HepG2 (cell line): ENCODE data around the gene CDC37L1. TPM values are rescaled to one million over a fixed set of nuclear protein-coding genes. Genes with fewer than 3 reads are reported as not detected.

Experiments
- GLI4 ChIP-seq: sonication (generic); formaldehyde crosslinking; IDR thresholded peaks from 2 replicates; pipeline ENCODE4 v1.5.1; 2020; ENCODE audit warnings: missing genetic modification reagents, mild to moderate bottlenecking, moderate library complexity, borderline replicate concordance
- KLF6 ChIP-seq: IDR thresholded peaks from 2 replicates; pipeline ENCODE4 v1.8.0; 2016; ENCODE audit warnings: missing biosample characterization, missing genetic modification reagents
- TFDP2 ChIP-seq: sonication (generic); formaldehyde crosslinking; IDR thresholded peaks from 2 replicates; pipeline ENCODE4 v1.4.0; 2020; ENCODE audit warnings: missing genetic modification reagents
- THAP11 ChIP-seq: IDR thresholded peaks from 2 replicates; pipeline ENCODE4 v1.6.1; 2016; ENCODE audit warnings: missing biosample characterization, missing genetic modification reagents
- ZBTB10 ChIP-seq: sonication (generic); formaldehyde crosslinking; IDR thresholded peaks from 2 replicates; pipeline ENCODE4 v1.4.0; 2020; ENCODE audit warnings: missing genetic modification reagents, borderline replicate concordance
- ZBTB40 ChIP-seq, 2 experiments: fragments of 450-650 bp in 1 of 2; sonication (generic) in 1 of 2; formaldehyde crosslinking in 1 of 2; IDR thresholded peaks; 2 replicates each; pipeline versions ENCODE4 v1.6.1 to v1.8.0; 2016 to 2022; ENCODE audit warnings: antibody characterized with exemption in 1 of 2, mild to moderate bottlenecking in 1 of 2, missing genetic modification reagents in 1 of 2
- ZBTB42 ChIP-seq: sonication (generic); formaldehyde crosslinking; IDR thresholded peaks from 2 replicates; pipeline ENCODE4 v1.5.0; 2020; ENCODE audit warnings: mild to moderate bottlenecking, missing genetic modification reagents
- ZNF512 ChIP-seq: sonication (generic); formaldehyde crosslinking; IDR thresholded peaks from 2 replicates; pipeline ENCODE4 v1.4.0; 2020; ENCODE audit warnings: mild to moderate bottlenecking, missing genetic modification reagents
- ZNF558 ChIP-seq: sonication (generic); formaldehyde crosslinking; IDR thresholded peaks from 2 replicates; pipeline ENCODE4 v1.9.0; 2022; ENCODE audit warnings: mild to moderate bottlenecking, missing genetic modification reagents, borderline replicate concordance
- ZNF562 ChIP-seq: sonication (generic); formaldehyde crosslinking; IDR thresholded peaks from 2 replicates; pipeline ENCODE4 v1.8.0; 2022; ENCODE audit warnings: missing genetic modification reagents, borderline replicate concordance
- ZNF572 ChIP-seq: sonication (generic); formaldehyde crosslinking; IDR thresholded peaks from 2 replicates; pipeline ENCODE4 v1.5.1; 2020; ENCODE audit warnings: mild to moderate bottlenecking, missing genetic modification reagents
- ZSCAN22 ChIP-seq: sonication (generic); formaldehyde crosslinking; IDR thresholded peaks from 2 replicates; pipeline ENCODE4 v1.4.0; 2020; ENCODE audit warnings: mild to moderate bottlenecking, missing genetic modification reagents
- polyA plus RNA-seq, 8 experiments: library from polyadenylated mRNA; depleted of rRNA in 3 of 8; stranded (reverse) in 7 of 8; unstranded in 1 of 8; fragments of >200 nt; fragmentation: Illumina TruSeq in 4 of 8; extraction: Trizol in 4 of 8; gene quantifications; 2 replicates each; pipeline versions ENCODE4 v1.2.1 to v1.2.3, GENCODE V29; 2011 to 2016; ENCODE audit warnings: low read depth in 4 of 8, missing spikeins in 1 of 8, mixed read lengths in 1 of 8; ENCODE audit not compliant: insufficient read depth in 1 of 8
- total RNA-seq, 5 experiments: library from RNA; depleted of rRNA; stranded (reverse); fragments of >200 nt; fragmentation: Illumina TruSeq; extraction: Trizol; gene quantifications; 2 replicates each; pipeline ENCODE4 v1.2.3, GENCODE V29; 2016; ENCODE audit warnings: low read depth in 1 of 5

Gene CDC37L1
- total and polyA plus RNA-seq, 2 of the 13 experiments (the other 11 are each of a cell fraction or from before 2014, with no cell fraction given): 5.5 to 17.0 TPM

GRCh38 chr9:4679268-4680172, at the start of gene CDC37L1 (continued):
- peak; percentile 60 for TF ChIP-seq ZBTB40 (IDR thresholded peaks at IDR 0.05)
- no peak; the same call in 1 of the 2 replicates for TF ChIP-seq ZBTB40 (CRISPR knock-in tag; IDR thresholded peaks at IDR 0.05)
- TF ChIP-seq KLF6 (CRISPR knock-in tag): peak; percentile 83; the same call in 1 of the 2 replicates
- no peak; the same call in 1 of the 2 replicates for TF ChIP-seq ZSCAN22
- no peak for TF ChIP-seq ZNF562 (CRISPR knock-in tag)
- no peak for TF ChIP-seq GLI4 (CRISPR knock-in tag)
- TF ChIP-seq ZBTB10 (CRISPR knock-in tag): peak; percentile 61; the same call in 1 of the 2 replicates
- peak; percentile 75 for TF ChIP-seq TFDP2 (CRISPR knock-in tag)
- TF ChIP-seq ZNF572: peak; percentile 82; the same call in 1 of the 2 replicates
- peak; percentile 88 for TF ChIP-seq THAP11 (CRISPR knock-in tag)
- no peak for TF ChIP-seq ZNF512
- TF ChIP-seq ZNF558: peak; percentile 93; the same call in 1 of the 2 replicates
- TF ChIP-seq ZBTB42: peak; percentile 84; the same call in 1 of the 2 replicates
